Endothelial cell of umbilical vein (primary cell): ENCODE data around the gene ANKRD13C. TPM values are rescaled to one million over a fixed set of nuclear protein-coding genes. Genes with fewer than 3 reads are reported as not detected.
"Not testable (repeated sequence)": the region's sequence is repeated elsewhere in the genome, so short reads cannot be mapped to it uniquely, and the experiment has no call there.

Source experiments
- BruUV-seq: library from RNA; stranded (reverse); fragments of 400-500 nt; replicated peaks from 2 replicates; lab custom pipeline; 2021; lab: Mats Ljungman, UMichigan
- CTCF ChIA-PET: fragments of 300-600, 350-600 bp; sonication (Branson Sonifier 250); formaldehyde crosslinking; loops from one replicate; lab custom pipeline; 2021; ENCODE audit warnings: antibody characterized with exemption, inconsistent platforms; lab: Charles Lee
- POLR2A ChIA-PET: fragments of 300-600, 350-600 bp; sonication (Branson Sonifier 250); formaldehyde crosslinking; loops from one replicate; lab custom pipeline; 2021; ENCODE audit warnings: antibody characterized with exemption, inconsistent platforms; lab: Charles Lee
- DNase-seq: peaks from one replicate; pipeline ENCODE4 v3.0.0-alpha.2; 2011; ENCODE audit warnings: low read depth, low spot score
- FAIRE-seq: peaks from 2 replicates; lab custom pipeline; 2011; peaks lifted over from hg19 to GRCh38; lab: Jason Lieb, UNC
- H2AFZ ChIP-seq: 2 replicates; pipeline ENCODE4 v1.6.0; 2012; ENCODE audit warnings: low read depth, low read length, control low read depth, inconsistent platforms
- H3K27ac ChIP-seq: 2 replicates; pipeline ENCODE4 v1.5.1; 2011; ENCODE audit warnings: low read depth, mild to moderate bottlenecking, control low read depth, low read length, moderate library complexity; ENCODE audit not compliant: insufficient read depth
- H3K27me3 ChIP-seq, 2 experiments: 2 replicates each; pipeline versions ENCODE4 v1.6.0 to v1.6.1; 2011; ENCODE audit warnings: low read length in 2 of 2, mixed read lengths in 1 of 2; ENCODE audit not compliant: control insufficient read depth in 2 of 2, insufficient read depth in 2 of 2
- H3K36me3 ChIP-seq, 2 experiments: 2 replicates in 1 of 2; 3 replicates in 1 of 2; pipeline ENCODE4 v1.5.1; 2011; ENCODE audit warnings: low read length in 2 of 2, mild to moderate bottlenecking in 1 of 2, moderate library complexity in 1 of 2; ENCODE audit not compliant: control insufficient read depth in 2 of 2, insufficient read depth in 2 of 2; ENCODE audit errors: extremely low read depth in 1 of 2
- H3K4me1 ChIP-seq: 3 replicates; pipeline ENCODE4 v1.5.1; 2011; ENCODE audit warnings: mild to moderate bottlenecking, low read length; ENCODE audit not compliant: control insufficient read depth, insufficient read depth; ENCODE audit errors: extremely low read depth
- H3K4me2 ChIP-seq: 2 replicates; pipeline ENCODE4 v1.6.1; 2011; ENCODE audit warnings: low read length, control low read depth, mixed read lengths; ENCODE audit not compliant: insufficient read depth
- H3K4me3 ChIP-seq, 3 experiments: fragments of 200-600 bp in 1 of 3; sonication (generic), shearing (Covaris generic) in 1 of 3; replicated peaks in 1 of 3; 2 replicates each; pipeline ENCODE4 v1.5.1; 2011 to 2016; ENCODE audit warnings: control low read depth in 3 of 3, low read length in 3 of 3, mild to moderate bottlenecking in 2 of 3, inconsistent platforms in 1 of 3, low read depth in 1 of 3, moderate library complexity in 1 of 3; ENCODE audit not compliant: insufficient read depth in 1 of 3
- H3K79me2 ChIP-seq: 2 replicates; pipeline ENCODE4 v1.6.0; 2012; ENCODE audit warnings: low read length, inconsistent platforms; ENCODE audit not compliant: control insufficient read depth, insufficient read depth
- H3K9ac ChIP-seq: replicated peaks from 2 replicates; pipeline ENCODE3; 2011; ENCODE audit warnings: low read length, control low read depth; ENCODE audit not compliant: insufficient read depth; ENCODE audit errors: extremely low read depth
- H3K9me1 ChIP-seq: replicated peaks from 3 replicates; pipeline ENCODE4 v1.6.0; 2011; ENCODE audit warnings: mild to moderate bottlenecking, low read length; ENCODE audit not compliant: control insufficient read depth, insufficient read depth; ENCODE audit errors: extremely low read depth
- H3K9me3 ChIP-seq: replicated peaks from 2 replicates; pipeline ENCODE4 v1.5.1; 2012; ENCODE audit warnings: low read length, inconsistent platforms; ENCODE audit not compliant: control insufficient read depth, insufficient read depth
- H4K20me1 ChIP-seq: replicated peaks from 2 replicates; pipeline ENCODE3; 2011; ENCODE audit warnings: mild to moderate bottlenecking, low read length; ENCODE audit not compliant: control insufficient read depth, insufficient read depth; ENCODE audit errors: extremely low read depth
- EZH2 ChIP-seq: IDR thresholded peaks from 2 replicates; pipeline ENCODE4 v1.6.1; 2012; ENCODE audit warnings: borderline replicate concordance, low read depth, mild to moderate bottlenecking, moderate library complexity, low read length, inconsistent platforms; ENCODE audit not compliant: severe bottlenecking
- FOS ChIP-seq: IDR thresholded peaks from 2 replicates; pipeline ENCODE4 v1.6.1; 2011; ENCODE audit warnings: mild to moderate bottlenecking, low read length, moderate library complexity, borderline replicate concordance; ENCODE audit not compliant: insufficient read depth
- GATA2 ChIP-seq: IDR thresholded peaks from 2 replicates; pipeline ENCODE4 v1.7.0; 2011; ENCODE audit warnings: low read depth, mild to moderate bottlenecking, moderate library complexity, mixed read lengths, low read length; ENCODE audit not compliant: insufficient read length, insufficient read depth
- JUN ChIP-seq: IDR thresholded peaks from 2 replicates; pipeline ENCODE4 v1.6.1; 2011; ENCODE audit warnings: borderline replicate concordance, low read depth; ENCODE audit not compliant: insufficient read length, insufficient read depth
- POLR2A ChIP-seq: IDR thresholded peaks from 2 replicates; pipeline ENCODE4 v1.6.1; 2012; ENCODE audit warnings: low read depth, mild to moderate bottlenecking, control low read depth, low read length
- dilution Hi-C: fragments of 300-500 bp; cut with MboI; formaldehyde crosslinking; loops from one replicate; pipeline ENCODE4 v1.15.0; 2019; ENCODE audit warnings: low sequenced_read_pairs; ENCODE audit not compliant: extremely low pct_ligation_motif_present
- intact Hi-C: fragments of 100-400 bp; cut with micrococcal nuclease; formaldehyde crosslinking; loops from one replicate; pipeline ENCODE4 v1.10.0; 2022
- polyA plus RNA-seq, 4 experiments: library from polyadenylated mRNA; depleted of rRNA in 3 of 4; stranded (reverse) in 3 of 4; unstranded in 1 of 4; fragments of >200 nt; gene quantifications; 2 replicates each; pipeline versions ENCODE4 v1.2.1 to v1.2.3, GENCODE V29; 2011 to 2012; ENCODE audit warnings: missing spikeins in 1 of 4
- total RNA-seq: library from RNA; stranded (reverse); gene quantifications from 2 replicates; pipeline ENCODE4 v1.2.3, GENCODE V29; 2021
- TF ChIP-seq, protein P1 (sequence below), 2 donors: IDR thresholded peaks; 1 replicate in 1 of 2; 2 replicates in 1 of 2; pipeline ENCODE4 v1.5.1; 2011; ENCODE audit warnings: low read length in 2 of 2, mild to moderate bottlenecking in 2 of 2, moderate library complexity in 2 of 2, control low read depth in 1 of 2, inconsistent platforms in 1 of 2, low read depth in 1 of 2; ENCODE audit not compliant: insufficient read depth in 1 of 2; ENCODE audit errors: extremely low read depth in 1 of 2
- TF ChIP-seq, protein P2 (sequence below): IDR thresholded peaks from 2 replicates; pipeline ENCODE4 v1.6.1; 2011; ENCODE audit not compliant: insufficient read depth, insufficient read length

ANKRD13C gene
- total and polyA plus RNA-seq, 2 donors (not counting 3 experiments of a cell fraction or from before 2014, with no cell fraction given) = 4.6 to 17.3 TPM

DNA sequence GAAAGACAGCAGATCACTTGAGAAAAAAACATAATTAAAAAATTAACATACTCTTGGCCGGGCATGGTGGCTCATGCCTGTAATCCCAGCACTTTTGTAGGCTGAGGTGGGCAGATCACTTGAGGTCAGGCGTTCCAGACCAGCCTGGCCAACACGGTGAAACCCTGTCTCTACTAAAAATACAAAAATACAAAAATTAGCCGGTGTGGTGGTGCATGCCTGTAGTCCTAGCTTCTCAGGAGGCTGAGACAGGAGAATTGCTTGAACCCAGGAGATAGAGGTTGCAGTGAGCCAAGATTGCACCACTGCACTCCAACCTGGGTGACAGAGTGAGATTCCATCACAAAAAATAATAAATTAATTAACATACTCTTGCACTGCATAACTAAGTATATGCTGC is 4.7 kb downstream of the ANKRD13C start:
- dilution Hi-C loops, FAIRE-seq, H3K4me3 ChIP-seq, DNase-seq, H3K4me2 ChIP-seq, H2AFZ ChIP-seq, H3K9me3 ChIP-seq, H3K9ac ChIP-seq, H3K9me1 ChIP-seq, BruUV-seq, H3K27ac ChIP-seq, POLR2A ChIA-PET, CTCF ChIA-PET, H4K20me1 ChIP-seq, H3K36me3 ChIP-seq, H3K27me3 ChIP-seq: not testable (repeated sequence)
- H3K79me2 ChIP-seq = peaks cover 86% of the 10 kb centered on the region
- peaks cover 11% of the 10 kb centered on the region for H3K4me1 ChIP-seq
- intact Hi-C loops = loop anchor here (5.0 to 10.0 kb wide), 2 partner anchors 77 to 1855 kb away; partner anchors contain the start of gene DEPDC1

DNA sequence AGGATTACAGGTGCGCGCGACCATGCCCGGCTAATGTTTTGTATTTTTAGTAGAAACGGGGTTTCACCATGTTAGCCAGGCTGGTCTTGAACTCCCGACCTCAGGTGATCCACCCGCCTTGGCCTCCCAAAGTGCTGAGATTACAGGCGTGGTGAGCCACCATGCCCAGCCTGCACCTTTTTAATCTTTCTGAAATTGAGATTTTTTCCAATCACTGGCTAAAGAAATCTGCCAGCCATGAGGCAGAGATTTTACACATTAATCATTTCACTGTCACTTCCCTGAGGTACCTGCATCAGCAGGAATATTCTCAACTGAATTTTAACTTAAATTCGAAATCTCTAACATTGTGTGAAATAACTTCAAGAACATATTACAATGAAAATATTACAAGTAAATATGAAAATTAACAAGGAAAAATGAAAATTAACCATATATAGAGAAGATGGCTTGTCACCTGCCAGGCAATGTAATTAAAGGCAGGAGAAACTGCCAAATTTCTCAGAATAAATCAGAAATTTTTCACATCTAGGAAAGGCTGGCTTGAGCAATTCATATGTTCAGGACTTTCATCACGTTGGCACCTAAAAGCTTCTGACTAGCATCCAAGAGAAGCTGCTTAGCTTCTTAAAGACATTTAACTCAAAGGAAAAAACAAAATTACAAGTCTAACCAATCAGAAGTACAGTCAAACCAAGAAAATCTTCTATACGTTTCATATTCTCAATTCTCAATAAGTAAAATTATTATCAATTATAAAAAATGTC is 5.9 kb downstream of the ANKRD13C start:
- TF ChIP-seq, protein P1, sequence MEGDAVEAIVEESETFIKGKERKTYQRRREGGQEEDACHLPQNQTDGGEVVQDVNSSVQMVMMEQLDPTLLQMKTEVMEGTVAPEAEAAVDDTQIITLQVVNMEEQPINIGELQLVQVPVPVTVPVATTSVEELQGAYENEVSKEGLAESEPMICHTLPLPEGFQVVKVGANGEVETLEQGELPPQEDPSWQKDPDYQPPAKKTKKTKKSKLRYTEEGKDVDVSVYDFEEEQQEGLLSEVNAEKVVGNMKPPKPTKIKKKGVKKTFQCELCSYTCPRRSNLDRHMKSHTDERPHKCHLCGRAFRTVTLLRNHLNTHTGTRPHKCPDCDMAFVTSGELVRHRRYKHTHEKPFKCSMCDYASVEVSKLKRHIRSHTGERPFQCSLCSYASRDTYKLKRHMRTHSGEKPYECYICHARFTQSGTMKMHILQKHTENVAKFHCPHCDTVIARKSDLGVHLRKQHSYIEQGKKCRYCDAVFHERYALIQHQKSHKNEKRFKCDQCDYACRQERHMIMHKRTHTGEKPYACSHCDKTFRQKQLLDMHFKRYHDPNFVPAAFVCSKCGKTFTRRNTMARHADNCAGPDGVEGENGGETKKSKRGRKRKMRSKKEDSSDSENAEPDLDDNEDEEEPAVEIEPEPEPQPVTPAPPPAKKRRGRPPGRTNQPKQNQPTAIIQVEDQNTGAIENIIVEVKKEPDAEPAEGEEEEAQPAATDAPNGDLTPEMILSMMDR (IDR thresholded peaks at IDR 0.05; ENCODE audit: extremely low read depth in 1 of 2, insufficient read depth in 1 of 2, low read depth in 1 of 2, low read length in 2 of 2) = no peak
- TF ChIP-seq, protein P2, sequence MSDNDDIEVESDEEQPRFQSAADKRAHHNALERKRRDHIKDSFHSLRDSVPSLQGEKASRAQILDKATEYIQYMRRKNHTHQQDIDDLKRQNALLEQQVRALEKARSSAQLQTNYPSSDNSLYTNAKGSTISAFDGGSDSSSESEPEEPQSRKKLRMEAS = no peak
- TF ChIP-seq JUN (no peak), GATA2 (no peak), EZH2 (no peak), FOS (no peak), POLR2A (no peak)
- no peak overlapping the region for H3K4me2 ChIP-seq
- H4K20me1 ChIP-seq = no peaks in the 10 kb centered on the region
- H3K27ac ChIP-seq = no peak overlapping the region
- H3K9me1 ChIP-seq = no peaks in the 10 kb centered on the region
- FAIRE-seq (no peak), DNase-seq (no peak)
- ChIA-PET POLR2A (interaction anchor here (1.4 kb wide), 1 partner anchor 62 kb away, joined by 3 read pairs; the partner anchor contains the start of gene CTH), CTCF (interaction anchor here (1.0 to 1.4 kb wide), 2 partner anchors 32 to 37 kb away, joined by 3 to 4 read pairs; no protein-coding TSS in a partner anchor)
- no peak overlapping the region for H2AFZ ChIP-seq
- peaks cover 11% of the 10 kb centered on the region for H3K4me1 ChIP-seq
- H3K4me3 ChIP-seq = no peak overlapping the region
- no peak overlapping the region for H3K9ac ChIP-seq
- no peaks in the 10 kb centered on the region for H3K36me3 ChIP-seq
- peaks cover 88% of the 10 kb centered on the region for H3K79me2 ChIP-seq
- dilution Hi-C loops (no loop called here), intact Hi-C loops (no loop called here)
- H3K27me3 ChIP-seq = no peaks in the 10 kb centered on the region
- no peaks in the 10 kb centered on the region for H3K9me3 ChIP-seq
- no TSS peak for BruUV-seq

DNA sequence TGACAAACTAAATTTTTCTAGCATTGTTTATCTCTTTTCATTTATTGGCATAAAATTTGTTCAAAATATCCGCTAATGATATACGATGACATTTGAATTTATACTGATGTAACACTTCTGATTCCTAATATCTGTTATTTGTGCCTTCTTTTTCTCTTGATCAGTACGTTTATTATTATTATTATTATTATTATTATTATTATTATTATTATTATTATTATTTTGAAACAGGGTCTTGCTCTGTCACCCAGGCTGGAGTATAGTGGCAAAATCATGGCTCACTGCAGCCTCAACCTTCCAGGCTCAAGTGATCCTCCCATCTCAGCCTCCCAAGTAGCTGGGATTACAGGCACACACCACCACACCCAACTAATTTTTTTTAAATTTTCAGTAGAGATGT is 14.9 kb downstream of the ANKRD13C start:
- peaks cover 57% of the 10 kb centered on the region for H3K79me2 ChIP-seq
- H3K4me1 ChIP-seq, H3K9ac ChIP-seq, H3K27ac ChIP-seq, FAIRE-seq, H2AFZ ChIP-seq, DNase-seq, dilution Hi-C loops, H3K36me3 ChIP-seq, H3K9me3 ChIP-seq, intact Hi-C loops, H3K9me1 ChIP-seq, BruUV-seq, POLR2A ChIA-PET, H4K20me1 ChIP-seq, H3K4me3 ChIP-seq, H3K27me3 ChIP-seq, H3K4me2 ChIP-seq, CTCF ChIA-PET: not testable (repeated sequence)
